NOMO-1 (cell line): ENCODE data around the gene DCN.

Experiments
- DNase-seq, 2 experiments: peaks; one replicate each; lab custom pipeline; 2025; ENCODE audit not compliant: unreplicated experiment in 2 of 2; lab: John Stamatoyannopoulos, UW

Gene DCN

GRCh38 chr12:91188778-91189177 is 6.2 kb upstream of the DCN start:
- DNase-seq, result no peak

GRCh38 chr12:91186156-91186555 is 3.5 kb upstream of the DCN start:
- no peak for DNase-seq

GRCh38 chr12:91185421-91185820 is 2.8 kb upstream of the DCN start:
- no peak for DNase-seq

- no peak for DNase-seq
Observed at GRCh38 chr12:91183551-91183950, 934 bp upstream of the DCN start.

- no peak for DNase-seq
Observed at GRCh38 chr12:91180582-91181395, 1.8 kb downstream of the DCN start.

GRCh38 chr12:91179966-91180561 is 2.6 kb downstream of the DCN start:
- DNase-seq, result no peak

GRCh38 chr12:91179315-91179714 is 3.3 kb downstream of the DCN start:
- DNase-seq, result no peak

GRCh38 chr12:91178781-91179180 is 3.8 kb downstream of the DCN start:
- no peak for DNase-seq

- peak in 1 of 2 experiments; percentile 14 for DNase-seq
Observed at GRCh38 chr12:91178139-91178561, 4.5 kb downstream of the DCN start.

- DNase-seq, result no peak
Observed at GRCh38 chr12:91177381-91177780, 5.2 kb downstream of the DCN start.

- no peak for DNase-seq
Observed at GRCh38 chr12:91176915-91177314, 5.7 kb downstream of the DCN start.

- DNase-seq, result no peak
Observed at GRCh38 chr12:91176358-91176757, 6.3 kb downstream of the DCN start.

GRCh38 chr12:91173124-91173523 is 9.5 kb downstream of the DCN start:
- no peak for DNase-seq

- DNase-seq, result no peak
Observed at GRCh38 chr12:91172096-91172495, 10.5 kb downstream of the DCN start.

- no peak for DNase-seq
Observed at GRCh38 chr12:91171476-91171875, 11.1 kb downstream of the DCN start.

- no peak for DNase-seq
Observed at GRCh38 chr12:91163116-91163515, 19.5 kb downstream of the DCN start.

GRCh38 chr12:91161009-91161408 is 21.6 kb downstream of the DCN start:
- DNase-seq, result no peak

GRCh38 chr12:91155990-91156389 is 26.6 kb downstream of the DCN start:
- DNase-seq, result no peak

GRCh38 chr12:91154131-91154530 is 28.5 kb downstream of the DCN start:
- no peak for DNase-seq

GRCh38 chr12:91144053-91144452 is 38.6 kb downstream of the DCN start:
- DNase-seq, result no peak

GRCh38 chr12:91143206-91143605 is 39.4 kb downstream of the DCN start:
- no peak for DNase-seq

GRCh38 chr12:91142221-91142631 is 40.4 kb downstream of the DCN start:
- DNase-seq, result no peak
